Peyer's patch (tissue), 4 donors: ENCODE results near the gene CCDC184.

Source experiments
- CTCF ChIP-seq, 6 experiments: fragments of 450-650 bp in 4 of 6; fragments of 200-600 bp in 2 of 6; sonication (generic) in 1 of 6; IDR thresholded peaks; one replicate each; pipeline ENCODE4 v1.5.1; 2017 to 2019; ENCODE audit warnings: antibody characterized with exemption in 6 of 6, mild to moderate bottlenecking in 3 of 6, moderate library complexity in 1 of 6
- POLR2A ChIP-seq, 2 donors: fragments of 450-650 bp; IDR thresholded peaks; one replicate each; pipeline ENCODE4 v1.5.1; 2017; ENCODE audit warnings: antibody characterized with exemption in 2 of 2, mild to moderate bottlenecking in 2 of 2, moderate library complexity in 2 of 2

GRCh38 chr12:48187916-48188695 is 4.7 kb downstream of the CCDC184 start:
- TF ChIP-seq CTCF (IDR thresholded peaks at IDR 0.05) (no peak), POLR2A (IDR thresholded peaks at IDR 0.05) (no peak)
